ENCODE data around the gene NEAT1.
"Not testable (repeated sequence)": the region's sequence is repeated elsewhere in the genome, so short reads cannot be mapped to it uniquely, and the experiment has no call there.

NEAT1 gene

DNA sequence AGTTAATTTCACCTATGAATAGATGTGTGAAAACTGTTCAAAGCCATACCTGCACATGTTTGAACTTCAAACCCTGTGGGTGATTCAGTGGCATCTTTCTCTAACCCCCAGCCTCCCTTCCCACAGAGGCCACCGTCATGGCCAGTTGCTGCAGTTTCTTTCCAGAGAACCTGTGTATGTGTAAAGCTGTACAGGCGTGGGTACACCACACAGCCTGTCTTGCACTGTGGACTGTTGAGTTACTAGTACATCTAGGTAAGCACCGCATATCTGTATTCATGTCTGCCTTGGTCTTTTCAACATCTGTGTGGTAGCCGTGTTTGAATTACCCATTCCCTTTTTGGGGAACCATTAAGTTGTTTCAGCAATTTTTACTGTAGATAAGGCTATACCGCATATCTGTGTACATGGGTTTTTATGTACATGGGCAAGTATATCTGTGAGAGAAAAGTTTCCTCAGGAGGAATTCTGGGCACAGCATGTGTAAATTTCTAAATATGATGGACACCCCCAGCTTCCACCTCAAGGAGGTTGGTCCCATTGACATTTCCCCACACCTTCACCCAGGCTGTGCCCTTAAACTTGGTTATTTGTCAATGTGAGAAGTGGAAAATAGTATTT is 13.9 kb downstream of the NEAT1 start:
- no peak for DNase-seq

- peak; percentile 6 for DNase-seq
Measured at GRCh38 chr11:65437436-65438227, 15.0 kb downstream of the NEAT1 start.

GRCh38 chr11:65438257-65439151 is 15.9 kb downstream of the NEAT1 start:
- DNase-seq = peak; percentile 52

- peak; percentile 14 for DNase-seq
Measured at GRCh38 chr11:65439331-65440181, 17.0 kb downstream of the NEAT1 start.

DNA sequence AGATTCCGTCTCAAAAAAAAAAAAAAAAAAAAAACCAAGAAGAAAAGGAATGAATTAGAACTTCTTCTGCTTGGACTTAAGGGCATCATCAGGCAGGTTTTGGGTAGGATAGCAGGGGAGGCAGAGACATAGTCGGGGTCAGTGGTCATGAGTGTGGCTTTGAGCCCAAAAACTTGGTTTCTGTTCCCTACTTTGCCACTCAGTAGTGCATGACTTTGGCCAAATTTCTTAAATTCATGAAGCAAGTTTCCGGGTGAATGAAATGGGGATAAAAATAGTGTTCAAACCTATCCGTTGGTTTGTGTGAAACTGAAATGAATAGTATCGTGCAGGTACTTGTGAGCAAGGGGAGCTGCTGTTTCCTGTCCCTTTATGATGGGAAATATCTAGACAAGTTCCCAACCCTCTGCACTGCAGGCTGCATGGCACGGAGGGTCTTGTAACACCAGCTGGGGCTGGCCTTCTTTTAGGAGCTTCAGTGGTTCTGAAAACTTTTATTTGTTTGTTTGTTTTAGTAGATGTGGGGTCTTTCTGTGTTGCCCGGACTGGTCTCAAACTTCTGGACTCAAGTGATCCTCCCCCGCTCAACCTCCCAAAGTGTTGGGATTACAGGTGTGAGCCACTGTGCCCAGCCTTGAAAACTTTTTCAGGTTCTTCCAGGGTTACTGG is 18.4 kb downstream of the NEAT1 start:
- peak; percentile 6 for DNase-seq

- peak; percentile 6 for DNase-seq
Measured at GRCh38 chr11:65442842-65443331, 20.3 kb downstream of the NEAT1 start.

GRCh38 chr11:65444314-65445051 is 21.9 kb downstream of the NEAT1 start:
- DNase-seq = peak; percentile 7

DNA sequence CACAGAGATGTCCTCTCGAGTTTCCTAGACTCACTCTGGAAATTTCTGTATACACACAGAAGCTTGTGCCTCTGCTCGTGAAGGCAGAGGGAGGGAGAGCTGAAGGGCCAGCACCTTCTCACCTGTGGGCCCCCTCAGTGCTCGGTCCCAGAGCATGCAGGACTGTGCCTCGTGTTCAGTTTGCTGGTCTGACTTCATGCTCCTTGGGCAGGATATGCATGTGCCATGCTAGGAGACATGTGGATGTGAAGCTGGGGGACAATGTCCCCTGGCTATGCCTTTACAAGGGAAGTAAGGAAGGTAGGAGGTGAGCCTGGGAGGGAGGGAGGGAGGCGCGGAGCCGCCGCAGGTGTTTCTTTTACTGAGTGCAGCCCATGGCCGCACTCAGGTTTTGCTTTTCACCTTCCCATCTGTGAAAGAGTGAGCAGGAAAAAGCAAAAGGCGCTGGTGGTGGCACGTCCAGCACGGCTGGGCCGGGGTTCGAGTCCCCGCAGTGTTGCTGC is 22.6 kb downstream of the NEAT1 start:
- DNase-seq = peak; percentile 7

GRCh38 chr11:65445604-65446445 is 23.2 kb downstream of the NEAT1 start:
- peak; percentile 12 for DNase-seq

- no peak for DNase-seq
Measured at GRCh38 chr11:65446446-65447277, 24.1 kb downstream of the NEAT1 start.

DNA sequence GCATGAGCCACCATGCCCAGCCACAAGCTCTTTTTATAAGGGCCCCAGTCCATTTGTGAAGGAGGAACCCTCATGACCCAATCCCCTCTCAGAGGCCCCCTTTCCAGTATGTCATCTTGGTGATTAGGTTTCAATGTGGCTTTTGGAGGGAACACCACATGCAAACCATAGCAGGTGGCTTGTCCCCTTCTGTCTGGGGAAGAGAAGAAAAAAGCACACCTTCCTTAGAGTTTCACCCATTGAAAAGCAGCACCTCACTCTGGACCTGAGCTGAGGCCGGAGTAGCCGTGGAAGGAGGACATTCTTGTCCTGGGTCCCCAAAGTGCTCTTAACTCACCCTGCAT is 25.4 kb downstream of the NEAT1 start:
- DNase-seq = no peak

DNA sequence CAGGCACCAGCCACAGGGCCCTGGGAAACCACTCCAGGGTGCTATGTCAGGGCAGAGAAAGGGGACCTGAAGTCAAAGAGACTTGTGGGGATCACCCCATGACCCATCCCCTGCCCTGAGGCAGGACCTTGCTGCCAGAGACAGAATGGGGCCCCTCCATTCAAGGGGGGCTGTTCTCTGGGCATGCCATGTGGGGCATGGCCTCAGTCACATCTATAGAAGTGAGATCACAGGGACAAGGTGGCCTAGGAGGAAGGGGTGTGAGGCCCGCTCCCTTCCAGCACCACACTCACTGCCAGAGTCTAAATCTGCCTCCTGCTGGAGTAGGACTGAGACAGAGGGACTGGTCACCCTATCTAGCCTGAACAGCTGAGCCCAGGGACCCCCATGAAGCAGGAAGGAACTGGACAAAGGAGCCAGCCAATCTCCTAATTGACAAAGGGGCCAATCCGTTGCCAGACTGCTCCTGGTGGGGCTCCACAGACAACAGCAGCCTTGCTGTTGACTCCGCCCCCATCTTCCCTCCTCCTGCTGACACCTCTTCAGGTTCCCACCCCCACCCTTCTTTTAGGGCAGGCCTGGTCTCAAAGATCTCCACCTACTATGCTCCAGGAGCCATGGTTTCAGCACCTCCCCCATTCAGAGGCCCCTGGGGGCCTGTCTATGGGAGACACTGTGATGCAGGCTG is 26.0 kb downstream of the NEAT1 start:
- DNase-seq = no peak

DNA sequence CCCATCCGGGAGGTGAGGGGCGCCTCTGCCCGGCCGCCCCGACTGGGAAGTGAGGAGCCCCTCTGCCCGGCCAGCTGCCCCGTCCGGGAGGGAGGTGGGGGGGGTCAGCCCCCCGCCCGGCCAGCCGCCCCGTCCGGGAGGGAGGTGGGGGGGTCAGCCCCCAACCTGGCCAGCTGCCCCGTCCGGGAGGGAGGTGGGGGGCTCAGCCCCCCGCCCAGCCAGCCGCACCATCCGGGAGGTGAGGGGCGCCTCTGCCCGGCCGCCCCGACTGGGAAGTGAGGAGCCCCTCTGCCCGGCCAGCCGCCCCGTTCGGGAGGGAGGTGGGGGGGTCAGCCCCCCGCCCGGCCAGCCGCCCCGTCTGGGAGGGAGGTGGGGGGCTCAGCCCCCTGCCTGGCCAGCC is 28.7 kb downstream of the NEAT1 start:
- not testable (repeated sequence) for DNase-seq

DNA sequence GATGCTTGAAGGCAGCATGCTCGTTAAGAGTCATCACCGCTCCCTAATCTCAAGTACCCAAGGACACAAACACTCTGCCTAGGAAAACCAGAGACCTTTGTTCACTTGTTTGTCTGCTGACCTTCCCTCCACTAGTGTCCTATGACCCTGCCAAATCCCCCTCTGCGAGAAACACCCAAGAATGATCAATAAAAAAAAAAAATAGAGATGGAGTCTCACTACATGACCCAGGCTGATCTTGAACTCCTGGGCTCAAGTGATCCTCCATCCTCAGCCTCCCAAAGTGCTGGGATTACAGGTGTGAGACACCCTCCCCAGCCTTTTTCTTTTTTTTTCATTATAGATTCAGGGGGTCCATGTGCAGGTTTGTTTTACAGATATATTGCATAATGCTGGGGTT is 29.7 kb downstream of the NEAT1 start:
- not testable (repeated sequence) for DNase-seq

DNA sequence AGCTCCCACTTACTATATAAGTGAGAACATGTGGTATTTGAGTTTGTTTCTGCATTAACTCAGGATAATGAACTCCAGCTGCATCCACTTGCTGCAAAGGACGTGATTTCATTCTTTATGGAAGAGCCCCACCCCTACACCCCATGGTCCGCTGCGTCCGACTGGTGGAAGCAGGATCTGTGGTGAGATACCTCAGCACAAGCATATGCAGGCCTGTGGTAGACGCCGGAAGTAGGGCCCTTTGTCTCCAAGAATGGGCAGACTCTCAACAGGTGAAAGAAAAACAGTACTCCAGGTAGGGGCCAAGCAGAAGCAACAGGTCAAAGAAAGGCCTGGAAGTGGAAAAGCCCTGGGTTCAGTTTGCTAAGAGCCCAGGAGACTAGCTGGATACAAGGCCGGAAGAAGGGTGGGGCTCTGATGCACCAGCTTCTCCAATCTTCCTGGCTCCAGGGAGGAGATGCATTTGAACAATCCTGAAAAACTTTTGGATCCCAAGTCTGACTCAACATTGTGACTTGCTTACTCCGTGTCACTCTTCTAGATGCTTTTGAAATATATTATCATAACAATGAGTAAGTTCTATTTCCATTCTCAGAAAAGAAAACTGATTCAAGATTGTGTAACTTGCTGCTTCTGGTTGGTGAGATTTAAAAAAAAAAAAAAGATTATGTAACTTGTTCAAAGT is 30.4 kb downstream of the NEAT1 start:
- DNase-seq = peak; percentile 96

- peak; percentile 87 for DNase-seq
Measured at GRCh38 chr11:65454311-65454695, 31.7 kb downstream of the NEAT1 start.

- peak; percentile 89 for DNase-seq
Measured at GRCh38 chr11:65454696-65455456, 32.3 kb downstream of the NEAT1 start.

Data from fibroblast of skin of right biceps (primary cell).